ENCODE measurements around the gene CDKN2AIPNL.
"Not testable (repeated sequence)": the region's sequence is repeated elsewhere in the genome, so short reads cannot be mapped to it uniquely, and the experiment has no call there.

CDKN2AIPNL gene

GRCh38 chr5:134437847-134438581 lies 26.3 kb upstream of the CDKN2AIPNL start:
- no peak for DNase-seq (ENCODE audit: low read depth in 2 of 2)

- no peak for DNase-seq (ENCODE audit: low read depth in 2 of 2)
These were observed 25.7 kb upstream of the CDKN2AIPNL start for GRCh38 chr5:134437340-134437846.

GRCh38 chr5:134436523-134437339 lies 25.1 kb upstream of the CDKN2AIPNL start:
- peak; percentile 50 to 54 for DNase-seq (ENCODE audit: low read depth in 2 of 2)

- DNase-seq (ENCODE audit: low read depth in 2 of 2) = peak in 1 of 2 donors; percentile 32
These were observed 23.9 kb upstream of the CDKN2AIPNL start for GRCh38 chr5:134435560-134435959.

- no peak for DNase-seq (ENCODE audit: low read depth in 2 of 2)
These were observed 21.1 kb upstream of the CDKN2AIPNL start for GRCh38 chr5:134432677-134433359.

- DNase-seq (ENCODE audit: low read depth in 2 of 2) = peak; percentile 17 to 24
These were observed 20.5 kb upstream of the CDKN2AIPNL start for GRCh38 chr5:134432174-134432573.

- no peak for DNase-seq (ENCODE audit: low read depth in 2 of 2)
These were observed 18.4 kb upstream of the CDKN2AIPNL start for GRCh38 chr5:134430001-134430569.

- DNase-seq (ENCODE audit: low read depth in 2 of 2) = no peak
These were observed 15.9 kb upstream of the CDKN2AIPNL start for GRCh38 chr5:134427540-134428041.

- no peak for DNase-seq (ENCODE audit: low read depth in 2 of 2)
These were observed 14.7 kb upstream of the CDKN2AIPNL start for GRCh38 chr5:134426361-134426760.

- no peak for DNase-seq (ENCODE audit: low read depth in 2 of 2)
These were observed 11.7 kb upstream of the CDKN2AIPNL start for GRCh38 chr5:134423376-134423775.

GRCh38 chr5:134422791-134423365 lies 11.2 kb upstream of the CDKN2AIPNL start:
- no peak for DNase-seq (ENCODE audit: low read depth in 2 of 2)

- DNase-seq (ENCODE audit: low read depth in 2 of 2) = not testable (repeated sequence)
These were observed 9.4 kb upstream of the CDKN2AIPNL start for GRCh38 chr5:134421038-134421437.

- DNase-seq (ENCODE audit: low read depth in 2 of 2) = no peak
These were observed 8.7 kb upstream of the CDKN2AIPNL start for GRCh38 chr5:134420343-134420742.

GRCh38 chr5:134418958-134419357 lies 7.3 kb upstream of the CDKN2AIPNL start:
- DNase-seq (ENCODE audit: low read depth in 2 of 2) = no peak

- no peak for DNase-seq (ENCODE audit: low read depth in 2 of 2)
These were observed 6.0 kb upstream of the CDKN2AIPNL start for GRCh38 chr5:134417707-134418106.

GRCh38 chr5:134413046-134413445 lies 1.4 kb upstream of the CDKN2AIPNL start:
- no peak for DNase-seq (ENCODE audit: low read depth in 2 of 2)

GRCh38 chr5:134411228-134411545 lies 494 bp downstream of the CDKN2AIPNL start:
- no peak for DNase-seq (ENCODE audit: low read depth in 2 of 2)

- DNase-seq (ENCODE audit: low read depth in 2 of 2) = no peak
These were observed 859 bp downstream of the CDKN2AIPNL start for GRCh38 chr5:134410822-134411221.

GRCh38 chr5:134409321-134409720 lies 2.4 kb downstream of the CDKN2AIPNL start:
- no peak for DNase-seq (ENCODE audit: low read depth in 2 of 2)

GRCh38 chr5:134406390-134406789 lies 5.3 kb downstream of the CDKN2AIPNL start:
- DNase-seq (ENCODE audit: low read depth in 2 of 2) = peak in 1 of 2 donors; percentile 3

GRCh38 chr5:134403951-134404350 lies 7.7 kb downstream of the CDKN2AIPNL start:
- no peak for DNase-seq (ENCODE audit: low read depth in 2 of 2)
